WTC11 (cell line): ENCODE measurements around the gene NIP7.

Experiments
- CREB1 ChIP-seq: sonication (generic); formaldehyde crosslinking; IDR thresholded peaks from 2 replicates; pipeline ENCODE4 v1.8.0; 2023; ENCODE audit warnings: mild to moderate bottlenecking, missing genetic modification reagents
- ESRRA ChIP-seq: sonication (generic); formaldehyde crosslinking; IDR thresholded peaks from 2 replicates; pipeline ENCODE4 v1.8.1; 2022; ENCODE audit warnings: mild to moderate bottlenecking, missing genetic modification reagents, borderline replicate concordance
- TF ChIP-seq, protein P1 (sequence below): sonication (generic); formaldehyde crosslinking; conservative IDR thresholded peaks from 2 replicates; pipeline ENCODE4 v1.8.1; 2022; ENCODE audit warnings: mild to moderate bottlenecking, missing genetic modification reagents

DNA sequence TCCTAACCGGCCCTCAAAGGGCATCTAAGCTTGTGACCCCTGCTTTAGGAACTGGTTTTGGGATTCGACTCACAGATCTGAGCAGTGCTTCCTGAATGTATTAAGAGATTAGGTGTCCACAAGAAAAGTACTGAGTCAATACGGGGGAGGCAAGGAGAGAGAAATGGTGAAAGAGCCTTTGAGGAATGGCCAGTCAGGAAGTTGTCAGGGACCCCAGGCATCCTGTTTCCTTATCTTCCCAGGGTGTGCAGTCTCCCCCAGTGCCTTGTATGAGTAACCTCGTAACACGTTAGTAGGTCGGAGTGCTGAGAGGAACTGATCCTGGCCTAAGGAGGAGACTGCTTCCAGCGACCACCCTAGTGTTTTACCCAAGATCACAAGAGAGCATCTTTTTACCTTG is 28.4 kb downstream of the NIP7 start:
- TF ChIP-seq CREB1 (no peak), ESRRA (CRISPR knock-in tag) (no peak)
- TF ChIP-seq, protein P1, sequence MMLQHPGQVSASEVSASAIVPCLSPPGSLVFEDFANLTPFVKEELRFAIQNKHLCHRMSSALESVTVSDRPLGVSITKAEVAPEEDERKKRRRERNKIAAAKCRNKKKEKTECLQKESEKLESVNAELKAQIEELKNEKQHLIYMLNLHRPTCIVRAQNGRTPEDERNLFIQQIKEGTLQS (CRISPR knock-in tag) = no peak
